ENCODE results near the gene ACTBL2.
"Not testable (repeated sequence)": the region's sequence is repeated elsewhere in the genome, so short reads cannot be mapped to it uniquely, and the experiment has no call there.

Gene ACTBL2

GRCh38 chr5:57493034-57493433, 10.4 kb upstream of the ACTBL2 start:
- H3K4me1 ChIP-seq (ENCODE audit: control insufficient read depth in 1 of 2, insufficient read depth in 2 of 2, low read length in 2 of 2), result peaks cover 10 to 11% of the 10 kb centered on the region in 2 donors
- no peak overlapping the region for H3K27ac ChIP-seq (ENCODE audit: low read length)
- H3K36me3 ChIP-seq (ENCODE audit: control insufficient read depth in 1 of 2, insufficient read depth in 2 of 2, low read length in 2 of 2), result no peaks in the 10 kb centered on the region
- no peak overlapping the region for H3K4me3 ChIP-seq (ENCODE audit: low read depth in 1 of 2, low read length in 2 of 2)
- no peaks in the 10 kb centered on the region for H3K9me3 ChIP-seq (ENCODE audit: control insufficient read depth in 1 of 2, low read length in 2 of 2)
- H3K27me3 ChIP-seq (ENCODE audit: low read depth, low read length), result no peaks in the 10 kb centered on the region

GRCh38 chr5:57492632-57493031, 10.0 kb upstream of the ACTBL2 start:
- Histone ChIP-seq H3K27me3 (ENCODE audit: low read depth, low read length) (no peaks in the 10 kb centered on the region), H3K36me3 (ENCODE audit: control insufficient read depth in 1 of 2, insufficient read depth in 2 of 2, low read length in 2 of 2) (no peaks in the 10 kb centered on the region), H3K9me3 (ENCODE audit: control insufficient read depth in 1 of 2, low read length in 2 of 2) (no peaks in the 10 kb centered on the region), H3K4me3 (ENCODE audit: low read depth in 1 of 2, low read length in 2 of 2) (no peak overlapping the region), H3K4me1 (ENCODE audit: control insufficient read depth in 1 of 2, insufficient read depth in 2 of 2, low read length in 2 of 2) (peaks cover 10 to 11% of the 10 kb centered on the region in 2 donors), H3K27ac (ENCODE audit: low read length) (no peak overlapping the region)

- Histone ChIP-seq H3K9me3 (ENCODE audit: control insufficient read depth in 1 of 2, low read length in 2 of 2) (no peaks in the 10 kb centered on the region), H3K4me1 (ENCODE audit: control insufficient read depth in 1 of 2, insufficient read depth in 2 of 2, low read length in 2 of 2) (peaks cover 10 to 11% of the 10 kb centered on the region in 2 donors), H3K4me3 (ENCODE audit: low read depth in 1 of 2, low read length in 2 of 2) (no peak overlapping the region), H3K27ac (ENCODE audit: low read length) (no peak overlapping the region), H3K36me3 (ENCODE audit: control insufficient read depth in 1 of 2, insufficient read depth in 2 of 2, low read length in 2 of 2) (no peaks in the 10 kb centered on the region), H3K27me3 (ENCODE audit: low read depth, low read length) (no peaks in the 10 kb centered on the region)
Observed at GRCh38 chr5:57491369-57491965, 8.9 kb upstream of the ACTBL2 start.

- no peak overlapping the region for H3K4me3 ChIP-seq (ENCODE audit: low read depth in 1 of 2, low read length in 2 of 2)
- no peaks in the 10 kb centered on the region for H3K36me3 ChIP-seq (ENCODE audit: control insufficient read depth in 1 of 2, insufficient read depth in 2 of 2, low read length in 2 of 2)
- H3K27ac ChIP-seq (ENCODE audit: low read length), result no peak overlapping the region
- no peaks in the 10 kb centered on the region for H3K27me3 ChIP-seq (ENCODE audit: low read depth, low read length)
- no peaks in the 10 kb centered on the region for H3K9me3 ChIP-seq (ENCODE audit: control insufficient read depth in 1 of 2, low read length in 2 of 2)
- no peaks in the 10 kb centered on the region for H3K4me1 ChIP-seq (ENCODE audit: control insufficient read depth in 1 of 2, insufficient read depth in 2 of 2, low read length in 2 of 2)
Observed at GRCh38 chr5:57488215-57488955, 5.8 kb upstream of the ACTBL2 start.

- H3K4me1 ChIP-seq (ENCODE audit: control insufficient read depth in 1 of 2, insufficient read depth in 2 of 2, low read length in 2 of 2), result no peaks in the 10 kb centered on the region
- H3K27ac ChIP-seq (ENCODE audit: low read length), result no peak overlapping the region
- H3K4me3 ChIP-seq (ENCODE audit: low read depth in 1 of 2, low read length in 2 of 2), result no peak overlapping the region
- no peaks in the 10 kb centered on the region for H3K36me3 ChIP-seq (ENCODE audit: control insufficient read depth in 1 of 2, insufficient read depth in 2 of 2, low read length in 2 of 2)
- H3K9me3 ChIP-seq (ENCODE audit: control insufficient read depth in 1 of 2, low read length in 2 of 2), result no peaks in the 10 kb centered on the region
- H3K27me3 ChIP-seq (ENCODE audit: low read depth, low read length), result no peaks in the 10 kb centered on the region
Observed at GRCh38 chr5:57486027-57486602, 3.5 kb upstream of the ACTBL2 start.

- Histone ChIP-seq H3K27ac (ENCODE audit: low read length) (no peak overlapping the region), H3K36me3 (ENCODE audit: control insufficient read depth in 1 of 2, insufficient read depth in 2 of 2, low read length in 2 of 2) (no peaks in the 10 kb centered on the region), H3K4me1 (ENCODE audit: control insufficient read depth in 1 of 2, insufficient read depth in 2 of 2, low read length in 2 of 2) (no peaks in the 10 kb centered on the region), H3K4me3 (ENCODE audit: low read depth in 1 of 2, low read length in 2 of 2) (no peak overlapping the region), H3K9me3 (ENCODE audit: control insufficient read depth in 1 of 2, low read length in 2 of 2) (no peaks in the 10 kb centered on the region), H3K27me3 (ENCODE audit: low read depth, low read length) (no peaks in the 10 kb centered on the region)
Observed at GRCh38 chr5:57478826-57479225, 3.8 kb downstream of the ACTBL2 start.

GRCh38 chr5:57476601-57477056, 6.0 kb downstream of the ACTBL2 start:
- no peaks in the 10 kb centered on the region for H3K4me1 ChIP-seq (ENCODE audit: control insufficient read depth in 1 of 2, insufficient read depth in 2 of 2, low read length in 2 of 2)
- H3K36me3 ChIP-seq (ENCODE audit: control insufficient read depth in 1 of 2, insufficient read depth in 2 of 2, low read length in 2 of 2), result no peaks in the 10 kb centered on the region
- no peaks in the 10 kb centered on the region for H3K27me3 ChIP-seq (ENCODE audit: low read depth, low read length)
- H3K9me3 ChIP-seq (ENCODE audit: control insufficient read depth in 1 of 2, low read length in 2 of 2), result no peaks in the 10 kb centered on the region
- H3K4me3 ChIP-seq (ENCODE audit: low read depth in 1 of 2, low read length in 2 of 2), result no peak overlapping the region
- H3K27ac ChIP-seq (ENCODE audit: low read length), result no peak overlapping the region

GRCh38 chr5:57470339-57470738, 12.3 kb downstream of the ACTBL2 start:
- Histone ChIP-seq H3K9me3 (ENCODE audit: control insufficient read depth in 1 of 2, low read length in 2 of 2) (no peaks in the 10 kb centered on the region), H3K27me3 (ENCODE audit: low read depth, low read length) (no peaks in the 10 kb centered on the region), H3K4me3 (ENCODE audit: low read depth in 1 of 2, low read length in 2 of 2) (no peak overlapping the region), H3K36me3 (ENCODE audit: control insufficient read depth in 1 of 2, insufficient read depth in 2 of 2, low read length in 2 of 2) (no peaks in the 10 kb centered on the region), H3K4me1 (ENCODE audit: control insufficient read depth in 1 of 2, insufficient read depth in 2 of 2, low read length in 2 of 2) (no peaks in the 10 kb centered on the region), H3K27ac (ENCODE audit: low read length) (no peak overlapping the region)

GRCh38 chr5:57468481-57469163, 14.0 kb downstream of the ACTBL2 start:
- Histone ChIP-seq H3K27me3 (ENCODE audit: low read depth, low read length) (no peaks in the 10 kb centered on the region), H3K4me1 (ENCODE audit: control insufficient read depth in 1 of 2, insufficient read depth in 2 of 2, low read length in 2 of 2) (no peaks in the 10 kb centered on the region), H3K4me3 (ENCODE audit: low read depth in 1 of 2, low read length in 2 of 2) (no peak overlapping the region), H3K27ac (ENCODE audit: low read length) (no peak overlapping the region), H3K36me3 (ENCODE audit: control insufficient read depth in 1 of 2, insufficient read depth in 2 of 2, low read length in 2 of 2) (no peaks in the 10 kb centered on the region), H3K9me3 (ENCODE audit: control insufficient read depth in 1 of 2, low read length in 2 of 2) (no peaks in the 10 kb centered on the region)

- Histone ChIP-seq H3K36me3 (ENCODE audit: control insufficient read depth in 1 of 2, insufficient read depth in 2 of 2, low read length in 2 of 2) (no peaks in the 10 kb centered on the region), H3K9me3 (ENCODE audit: control insufficient read depth in 1 of 2, low read length in 2 of 2) (no peaks in the 10 kb centered on the region), H3K4me3 (ENCODE audit: low read depth in 1 of 2, low read length in 2 of 2) (no peak overlapping the region)
Observed at GRCh38 chr5:57466544-57466943, 16.1 kb downstream of the ACTBL2 start.

GRCh38 chr5:57460056-57460455, 22.6 kb downstream of the ACTBL2 start:
- not testable (repeated sequence) for H3K27me3 ChIP-seq (ENCODE audit: low read depth, low read length); H3K9me3 ChIP-seq (ENCODE audit: control insufficient read depth in 1 of 2, low read length in 2 of 2); H3K4me3 ChIP-seq (ENCODE audit: low read depth in 1 of 2, low read length in 2 of 2); H3K36me3 ChIP-seq (ENCODE audit: control insufficient read depth in 1 of 2, insufficient read depth in 2 of 2, low read length in 2 of 2); H3K27ac ChIP-seq (ENCODE audit: low read length)
- H3K4me1 ChIP-seq (ENCODE audit: control insufficient read depth in 1 of 2, insufficient read depth in 2 of 2, low read length in 2 of 2), result peaks cover 0 to 15% of the 10 kb centered on the region in 2 donors

More at GRCh38 chr5:57466544-57466943, 16.1 kb downstream of the ACTBL2 start:
- Histone ChIP-seq H3K27me3 (ENCODE audit: low read depth, low read length) (no peaks in the 10 kb centered on the region), H3K27ac (ENCODE audit: low read length) (no peak overlapping the region), H3K4me1 (ENCODE audit: control insufficient read depth in 1 of 2, insufficient read depth in 2 of 2, low read length in 2 of 2) (no peaks in the 10 kb centered on the region)

All from muscle layer of duodenum (tissue), 2 donors.